ENCODE results near the gene ZSCAN20.

ZSCAN20 gene

GRCh38 chr1:33516891-33517567, 44.6 kb downstream of the ZSCAN20 start:
- TF ChIP-seq ZNF274 (IDR thresholded peaks at IDR 0.05; ENCODE audit: low read depth, low read length) = no peak

GRCh38 chr1:33517596-33518250, 45.3 kb downstream of the ZSCAN20 start:
- no peak for TF ChIP-seq ZNF274 (IDR thresholded peaks at IDR 0.05; ENCODE audit: low read depth, low read length)
- no peak overlapping the region for H3K4me3 ChIP-seq (ENCODE audit: low read length)

More at GRCh38 chr1:33516891-33517567, 44.6 kb downstream of the ZSCAN20 start:
- no peak overlapping the region for H3K4me3 ChIP-seq (ENCODE audit: low read length)

DNA sequence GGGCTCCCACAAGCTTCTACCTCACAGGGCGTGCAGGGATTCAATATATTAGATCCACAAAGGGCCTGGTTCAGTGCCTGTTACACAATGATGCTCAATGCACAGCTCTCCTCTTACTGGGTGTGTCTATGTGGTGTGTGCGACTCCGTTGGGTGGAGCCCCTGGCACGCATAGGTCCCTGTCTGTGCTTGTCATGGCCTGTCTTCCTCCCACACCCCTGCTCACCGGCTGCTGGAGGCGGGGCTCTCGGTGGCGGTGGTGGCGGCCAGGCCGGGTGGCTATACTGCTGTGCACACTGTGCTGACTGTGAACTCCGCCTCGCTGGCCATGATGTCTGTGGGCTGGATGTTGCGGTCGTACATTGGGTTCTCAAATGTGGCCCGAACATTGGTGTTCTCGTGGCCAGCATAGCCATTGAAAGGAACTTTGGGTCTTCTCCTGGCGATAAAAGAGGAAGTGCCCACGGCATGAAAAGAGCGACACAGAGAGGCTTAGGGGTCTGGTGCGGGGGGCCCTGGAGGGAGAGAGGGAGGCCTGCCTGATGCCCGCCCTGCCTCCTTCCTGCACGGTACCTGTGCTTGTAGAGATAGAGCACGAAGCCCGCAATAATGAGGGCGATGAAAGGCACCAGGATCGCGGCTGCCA, 46.9 kb downstream of the ZSCAN20 start:
- no peak overlapping the region for H3K4me3 ChIP-seq (ENCODE audit: low read length)
- TF ChIP-seq ZNF274 (IDR thresholded peaks at IDR 0.05; ENCODE audit: low read depth, low read length) = no peak

- TF ChIP-seq ZNF274 (IDR thresholded peaks at IDR 0.05; ENCODE audit: low read depth, low read length) = no peak
Observed at GRCh38 chr1:33524586-33524985, 52.1 kb downstream of the ZSCAN20 start.

DNA sequence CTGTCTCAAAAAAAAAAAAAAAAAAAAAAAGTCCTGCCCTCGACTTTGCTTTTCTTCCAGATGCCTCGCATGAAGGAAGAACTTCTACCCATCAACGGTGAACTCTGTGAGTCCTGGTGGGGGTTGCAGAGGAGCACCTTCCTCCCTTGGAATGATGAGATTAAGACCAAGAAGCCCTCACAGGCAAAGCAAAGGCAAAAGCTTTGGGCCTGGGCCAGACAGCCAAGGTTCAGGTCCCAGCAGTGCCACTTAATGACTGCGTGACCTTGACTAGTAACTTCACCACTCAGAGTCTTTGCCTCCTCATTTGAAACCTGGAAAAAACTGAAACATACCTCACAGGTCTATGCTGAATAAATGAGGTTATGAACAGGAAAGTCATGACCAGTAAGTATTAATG, 55.5 kb downstream of the ZSCAN20 start:
- H3K4me3 ChIP-seq (ENCODE audit: low read length) = no peak overlapping the region
- no peak for TF ChIP-seq ZNF274 (IDR thresholded peaks at IDR 0.05; ENCODE audit: low read depth, low read length)

More at GRCh38 chr1:33524586-33524985, 52.1 kb downstream of the ZSCAN20 start:
- no peak overlapping the region for H3K4me3 ChIP-seq (ENCODE audit: low read length)

DNA sequence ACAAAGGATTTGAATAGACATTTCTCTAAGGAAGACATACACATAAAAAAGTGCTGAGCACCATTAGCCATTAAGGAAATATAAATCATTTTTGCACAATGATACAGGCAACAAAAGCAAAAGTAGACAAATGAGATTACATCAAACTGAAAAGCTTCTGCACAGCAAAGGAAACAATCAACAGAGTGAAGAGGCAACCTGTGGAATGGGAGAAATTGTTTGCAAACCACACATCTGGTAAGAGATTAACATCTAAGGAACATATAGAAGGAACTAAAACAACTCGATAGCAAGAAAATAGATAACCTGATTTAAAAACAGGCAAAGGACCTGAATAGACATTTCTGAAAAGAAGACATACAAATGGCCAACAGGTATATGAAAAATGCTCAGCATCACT, 57.5 kb downstream of the ZSCAN20 start:
- TF ChIP-seq ZNF274 (IDR thresholded peaks at IDR 0.05; ENCODE audit: low read depth, low read length) = no peak
- no peak overlapping the region for H3K4me3 ChIP-seq (ENCODE audit: low read length)

- no peak for TF ChIP-seq ZNF274 (IDR thresholded peaks at IDR 0.05; ENCODE audit: low read depth, low read length)
- no peak overlapping the region for H3K4me3 ChIP-seq (ENCODE audit: low read length)
Observed at GRCh38 chr1:33532250-33532649, 59.8 kb downstream of the ZSCAN20 start.

GRCh38 chr1:33532936-33533335, 60.5 kb downstream of the ZSCAN20 start:
- no peak overlapping the region for H3K4me3 ChIP-seq (ENCODE audit: low read length)
- no peak for TF ChIP-seq ZNF274 (IDR thresholded peaks at IDR 0.05; ENCODE audit: low read depth, low read length)

- H3K4me3 ChIP-seq (ENCODE audit: low read length) = no peak overlapping the region
- TF ChIP-seq ZNF274 (IDR thresholded peaks at IDR 0.05; ENCODE audit: low read depth, low read length) = no peak
Observed at GRCh38 chr1:33535334-33535733, 62.9 kb downstream of the ZSCAN20 start.

GRCh38 chr1:33537885-33538284, 65.4 kb downstream of the ZSCAN20 start:
- TF ChIP-seq ZNF274 (IDR thresholded peaks at IDR 0.05; ENCODE audit: low read depth, low read length) = no peak
- no peak overlapping the region for H3K4me3 ChIP-seq (ENCODE audit: low read length)

DNA sequence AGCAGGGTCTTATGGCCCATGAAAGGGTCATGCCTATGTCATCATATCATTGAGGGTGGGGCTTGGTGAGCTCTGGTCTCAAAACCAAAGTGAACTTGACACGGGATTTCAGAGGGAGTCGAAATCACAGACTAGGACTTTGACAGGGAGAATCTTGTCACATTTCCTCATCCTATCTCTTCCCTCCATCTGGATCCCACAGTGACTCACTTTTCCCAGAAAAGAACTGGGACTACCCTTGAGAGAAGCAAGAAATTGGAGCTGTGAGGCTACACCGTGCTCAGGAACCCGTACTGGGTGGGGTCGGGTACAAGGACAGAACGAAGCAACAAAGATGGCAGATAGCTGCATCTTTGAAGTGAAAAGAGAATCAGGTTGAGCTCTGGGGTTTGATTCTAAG, 69.5 kb downstream of the ZSCAN20 start:
- TF ChIP-seq ZNF274 (IDR thresholded peaks at IDR 0.05; ENCODE audit: low read depth, low read length) = no peak
- no peak overlapping the region for H3K4me3 ChIP-seq (ENCODE audit: low read length)
